Liver (tissue), 9 donors: Measurements from ENCODE around the gene RALB. TPM values are rescaled to one million over a fixed set of nuclear protein-coding genes. Genes with fewer than 3 reads are reported as not detected.

Source experiments
- DNase-seq: peaks from one replicate; pipeline ENCODE4 v3.0.0-alpha.2; 2017; ENCODE audit warnings: low spot score
- H3K27ac ChIP-seq, 2 donors: one replicate each; pipeline ENCODE4 v1.7.0; 2013; ENCODE audit warnings: inconsistent platforms in 2 of 2, low read length in 2 of 2, control low read depth in 1 of 2, low read depth in 1 of 2, mild to moderate bottlenecking in 1 of 2
- H3K27me3 ChIP-seq, 4 donors: one replicate each; pipeline versions ENCODE4 v1.6.1 to v1.7.0; 2013; ENCODE audit warnings: low read length in 3 of 4, inconsistent platforms in 1 of 4, mild to moderate bottlenecking in 1 of 4, moderate library complexity in 1 of 4; ENCODE audit not compliant: control insufficient read depth in 4 of 4, insufficient read depth in 4 of 4
- H3K36me3 ChIP-seq, 4 donors: one replicate each; pipeline versions ENCODE4 v1.6.1 to v1.7.0; 2013; ENCODE audit warnings: low read length in 3 of 4, mild to moderate bottlenecking in 3 of 4, low read depth in 1 of 4, moderate library complexity in 1 of 4; ENCODE audit not compliant: control insufficient read depth in 4 of 4, insufficient read depth in 3 of 4
- H3K4me1 ChIP-seq, 4 donors: one replicate each; pipeline versions ENCODE4 v1.6.1 to v1.7.0; 2013; ENCODE audit warnings: low read length in 3 of 4, mild to moderate bottlenecking in 3 of 4, moderate library complexity in 1 of 4; ENCODE audit not compliant: control insufficient read depth in 4 of 4, insufficient read depth in 4 of 4
- H3K4me3 ChIP-seq, 3 donors: one replicate each; pipeline versions ENCODE4 v1.6.1 to v1.7.0; 2013; ENCODE audit warnings: low read length in 3 of 3, control low read depth in 1 of 3, low read depth in 1 of 3, mild to moderate bottlenecking in 1 of 3
- H3K9ac ChIP-seq, 2 donors: one replicate each; pipeline ENCODE4 v1.7.0; 2013; ENCODE audit warnings: low read length in 2 of 2, mild to moderate bottlenecking in 2 of 2, moderate library complexity in 2 of 2, control low read depth in 1 of 2, low read depth in 1 of 2
- H3K9me3 ChIP-seq, 4 donors: one replicate each; pipeline versions ENCODE4 v1.6.1 to v1.7.0; 2013; ENCODE audit warnings: low read length in 3 of 4; ENCODE audit not compliant: control insufficient read depth in 4 of 4
- EGR1 ChIP-seq, 2 donors: IDR thresholded peaks; 2 replicates each; pipeline ENCODE4 v1.6.1; 2016 to 2018; ENCODE audit warnings: antibody characterized with exemption in 2 of 2, low read depth in 2 of 2
- FOXA1 ChIP-seq: IDR thresholded peaks from 2 replicates; pipeline ENCODE4 v1.6.1; 2016; ENCODE audit warnings: antibody characterized with exemption
- FOXA2 ChIP-seq: IDR thresholded peaks from 2 replicates; pipeline ENCODE4 v1.6.1; 2016; ENCODE audit warnings: antibody characterized with exemption
- GABPA ChIP-seq, 2 donors: IDR thresholded peaks in 1 of 2; conservative IDR thresholded peaks in 1 of 2; 2 replicates each; pipeline ENCODE4 v1.6.1; 2016; ENCODE audit warnings: antibody characterized with exemption in 2 of 2, mild to moderate bottlenecking in 1 of 2, moderate library complexity in 1 of 2
- HNF4A ChIP-seq, 2 donors: conservative IDR thresholded peaks; 2 replicates each; pipeline ENCODE4 v1.6.1; 2016; ENCODE audit warnings: antibody characterized with exemption in 2 of 2, mild to moderate bottlenecking in 2 of 2
- HNF4G ChIP-seq: IDR thresholded peaks from 2 replicates; pipeline ENCODE4 v1.6.1; 2016; ENCODE audit warnings: antibody characterized with exemption
- NR2F2 ChIP-seq: IDR thresholded peaks from 2 replicates; pipeline ENCODE4 v1.6.1; 2016; ENCODE audit warnings: antibody characterized with exemption
- RAD21 ChIP-seq, 2 donors: IDR thresholded peaks; 2 replicates each; pipeline ENCODE4 v1.6.1; 2016; ENCODE audit warnings: antibody characterized with exemption in 2 of 2, mild to moderate bottlenecking in 2 of 2
- RXRA ChIP-seq, 2 donors: IDR thresholded peaks; 2 replicates each; pipeline ENCODE4 v1.6.1; 2017 to 2018; ENCODE audit warnings: antibody characterized with exemption in 2 of 2, mild to moderate bottlenecking in 1 of 2
- SP1 ChIP-seq: IDR thresholded peaks from 2 replicates; pipeline ENCODE4 v1.6.1; 2018; ENCODE audit warnings: antibody characterized with exemption, mild to moderate bottlenecking
- TAF1 ChIP-seq: conservative IDR thresholded peaks from 2 replicates; pipeline ENCODE4 v1.6.1; 2016; ENCODE audit warnings: antibody characterized with exemption, mild to moderate bottlenecking
- YY1 ChIP-seq: IDR thresholded peaks from 2 replicates; pipeline ENCODE4 v1.6.1; 2016; ENCODE audit warnings: antibody characterized with exemption, mild to moderate bottlenecking
- WGBS: extraction: QIAGEN DNeasy Blood & Tissue Kit; methylation state at CpG from one replicate; pipeline ENCODE4 v1.1.7; 2013; 5-methylcytosine and 5-hydroxymethylcytosine counted together
- polyA plus RNA-seq, 2 donors: library from polyadenylated mRNA; stranded (reverse) in 1 of 2; unstranded in 1 of 2; fragments of 200-250 nt in 1 of 2; fragments of >200 nt in 1 of 2; fragmentation: Nextera tagmentation in 1 of 2; extraction: Ambion mirVana in 1 of 2; gene quantifications; one replicate each; pipeline versions ENCODE4 v1.2.1 to v1.2.3, GENCODE V29; 2013 to 2015
- total RNA-seq, 2 donors: library from RNA; depleted of rRNA; stranded (reverse); fragments of >200 nt; gene quantifications; one replicate each; pipeline ENCODE4 v1.2.3, GENCODE V29; 2014
- TF ChIP-seq, protein P1 (sequence below): IDR thresholded peaks from 2 replicates; pipeline ENCODE4 v1.6.1; 2016; ENCODE audit warnings: antibody characterized with exemption, mild to moderate bottlenecking
- TF ChIP-seq, protein P2 (sequence below): IDR thresholded peaks from 2 replicates; pipeline ENCODE4 v1.6.1; 2016; ENCODE audit warnings: antibody characterized with exemption
- TF ChIP-seq, protein P3 (sequence below): IDR thresholded peaks from 2 replicates; pipeline ENCODE4 v1.6.1; 2016; ENCODE audit warnings: antibody characterized with exemption
- TF ChIP-seq, protein P4 (sequence below): IDR thresholded peaks from 2 replicates; pipeline ENCODE4 v1.6.1; 2016; ENCODE audit warnings: antibody characterized with exemption
- TF ChIP-seq, protein P5 (sequence below): fragments of 150-350 bp; IDR thresholded peaks from 2 replicates; pipeline ENCODE4 v1.5.1; 2017; ENCODE audit warnings: improper control_type of control experiment, low read depth, low read length; ENCODE audit not compliant: missing input control
- donor health status: healthy.
- donor health status: healthy.
- donor health status: healthy.
- donor health status: healthy.
- donor health status: healthy.

Gene RALB
- total and polyA plus RNA-seq, 4 donors = 11.1 to 26.4 (median 20.1) TPM

DNA sequence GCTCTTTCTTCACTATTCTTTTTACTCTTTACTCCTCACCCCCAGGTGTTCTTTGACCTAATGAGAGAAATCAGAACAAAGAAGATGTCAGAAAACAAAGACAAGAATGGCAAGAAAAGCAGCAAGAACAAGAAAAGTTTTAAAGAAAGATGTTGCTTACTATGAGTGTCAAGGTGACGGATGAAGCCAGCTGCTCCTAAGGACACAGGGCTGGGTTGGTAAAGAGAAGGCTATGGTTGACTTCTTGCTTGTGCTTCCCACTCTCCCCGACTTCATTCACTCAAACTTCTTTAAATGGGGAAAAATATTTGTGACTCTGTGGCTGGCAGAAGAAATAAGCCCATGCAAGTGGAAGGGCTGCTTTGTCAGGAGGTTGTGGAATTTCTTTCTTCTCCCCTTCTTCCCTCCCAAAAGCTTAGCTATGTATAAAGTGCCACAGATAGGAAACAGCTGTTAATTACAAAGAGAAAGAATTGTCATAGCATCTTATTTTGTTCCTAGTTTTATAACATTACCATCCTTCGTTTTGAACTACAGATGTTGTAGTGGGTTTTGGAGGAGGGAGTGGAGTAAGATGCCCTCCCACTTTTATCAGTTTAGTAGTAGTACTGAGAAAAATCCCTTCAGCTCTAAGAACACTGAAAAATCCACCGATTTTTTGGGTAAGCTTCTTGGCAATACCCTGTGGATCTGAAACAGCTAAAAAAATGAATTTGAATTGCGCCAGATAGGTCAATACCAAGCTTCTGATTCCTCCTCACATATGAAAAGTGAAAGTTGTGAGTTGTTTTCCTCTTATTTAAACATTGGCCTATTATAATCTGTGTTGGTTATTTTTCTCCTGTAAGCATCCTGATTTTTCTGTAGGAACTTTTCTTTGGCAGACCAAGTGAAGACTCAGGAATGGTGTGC lies 40.7 kb downstream of the RALB start:
- DNase-seq = no peak
- Histone ChIP-seq H3K4me3 (no peak overlapping the region), H3K27ac (no peak overlapping the region), H3K36me3 (peaks cover 8 to 14% (median 8%) of the 10 kb centered on the region in 4 donors), H3K9me3 (no peaks in the 10 kb centered on the region), H3K27me3 (no peaks in the 10 kb centered on the region), H3K9ac (no peak overlapping the region), H3K4me1 (no peaks in the 10 kb centered on the region)
- WGBS = 86% methylated on average over 5 of the region's 5 CpGs
- TF ChIP-seq, protein P1, sequence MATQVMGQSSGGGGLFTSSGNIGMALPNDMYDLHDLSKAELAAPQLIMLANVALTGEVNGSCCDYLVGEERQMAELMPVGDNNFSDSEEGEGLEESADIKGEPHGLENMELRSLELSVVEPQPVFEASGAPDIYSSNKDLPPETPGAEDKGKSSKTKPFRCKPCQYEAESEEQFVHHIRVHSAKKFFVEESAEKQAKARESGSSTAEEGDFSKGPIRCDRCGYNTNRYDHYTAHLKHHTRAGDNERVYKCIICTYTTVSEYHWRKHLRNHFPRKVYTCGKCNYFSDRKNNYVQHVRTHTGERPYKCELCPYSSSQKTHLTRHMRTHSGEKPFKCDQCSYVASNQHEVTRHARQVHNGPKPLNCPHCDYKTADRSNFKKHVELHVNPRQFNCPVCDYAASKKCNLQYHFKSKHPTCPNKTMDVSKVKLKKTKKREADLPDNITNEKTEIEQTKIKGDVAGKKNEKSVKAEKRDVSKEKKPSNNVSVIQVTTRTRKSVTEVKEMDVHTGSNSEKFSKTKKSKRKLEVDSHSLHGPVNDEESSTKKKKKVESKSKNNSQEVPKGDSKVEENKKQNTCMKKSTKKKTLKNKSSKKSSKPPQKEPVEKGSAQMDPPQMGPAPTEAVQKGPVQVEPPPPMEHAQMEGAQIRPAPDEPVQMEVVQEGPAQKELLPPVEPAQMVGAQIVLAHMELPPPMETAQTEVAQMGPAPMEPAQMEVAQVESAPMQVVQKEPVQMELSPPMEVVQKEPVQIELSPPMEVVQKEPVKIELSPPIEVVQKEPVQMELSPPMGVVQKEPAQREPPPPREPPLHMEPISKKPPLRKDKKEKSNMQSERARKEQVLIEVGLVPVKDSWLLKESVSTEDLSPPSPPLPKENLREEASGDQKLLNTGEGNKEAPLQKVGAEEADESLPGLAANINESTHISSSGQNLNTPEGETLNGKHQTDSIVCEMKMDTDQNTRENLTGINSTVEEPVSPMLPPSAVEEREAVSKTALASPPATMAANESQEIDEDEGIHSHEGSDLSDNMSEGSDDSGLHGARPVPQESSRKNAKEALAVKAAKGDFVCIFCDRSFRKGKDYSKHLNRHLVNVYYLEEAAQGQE = no peak
- no peak for TF ChIP-seq HNF4A (conservative IDR thresholded peaks at IDR 0.05)
- TF ChIP-seq RXRA (IDR thresholded peaks at IDR 0.05) = no peak
- no peak for TF ChIP-seq SP1
- no peak for TF ChIP-seq FOXA2

DNA sequence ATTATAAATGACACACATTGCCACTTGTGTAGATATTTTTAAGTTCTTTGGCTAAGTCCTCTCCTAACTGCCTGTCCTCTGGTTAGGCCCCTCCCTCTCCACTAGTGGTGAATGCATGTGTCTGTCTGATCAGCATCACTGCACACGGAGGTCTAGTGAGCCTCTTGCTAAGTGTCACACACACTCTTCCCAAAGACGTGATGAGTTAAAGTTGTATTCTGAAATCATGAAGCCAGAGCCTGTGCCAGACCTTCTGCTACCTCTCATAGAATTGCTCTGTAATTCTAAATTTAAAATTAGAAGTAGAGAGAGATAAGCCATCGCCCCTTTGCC lies 41.3 kb downstream of the RALB start:
- 86% methylated on average over 3 of the region's 3 CpGs for WGBS
- Histone ChIP-seq H3K9me3 (no peaks in the 10 kb centered on the region), H3K4me3 (no peak overlapping the region), H3K36me3 (peaks cover 8 to 14% (median 8%) of the 10 kb centered on the region in 4 donors), H3K4me1 (no peaks in the 10 kb centered on the region), H3K27ac (no peak overlapping the region), H3K27me3 (no peaks in the 10 kb centered on the region), H3K9ac (no peak overlapping the region)
- no peak for DNase-seq
- no peak for TF ChIP-seq FOXA1
- TF ChIP-seq HNF4A (conservative IDR thresholded peaks at IDR 0.05) = no peak
- TF ChIP-seq RAD21 (IDR thresholded peaks at IDR 0.05) = no peak
- TF ChIP-seq, protein P1 = no peak
- TF ChIP-seq, protein P2, sequence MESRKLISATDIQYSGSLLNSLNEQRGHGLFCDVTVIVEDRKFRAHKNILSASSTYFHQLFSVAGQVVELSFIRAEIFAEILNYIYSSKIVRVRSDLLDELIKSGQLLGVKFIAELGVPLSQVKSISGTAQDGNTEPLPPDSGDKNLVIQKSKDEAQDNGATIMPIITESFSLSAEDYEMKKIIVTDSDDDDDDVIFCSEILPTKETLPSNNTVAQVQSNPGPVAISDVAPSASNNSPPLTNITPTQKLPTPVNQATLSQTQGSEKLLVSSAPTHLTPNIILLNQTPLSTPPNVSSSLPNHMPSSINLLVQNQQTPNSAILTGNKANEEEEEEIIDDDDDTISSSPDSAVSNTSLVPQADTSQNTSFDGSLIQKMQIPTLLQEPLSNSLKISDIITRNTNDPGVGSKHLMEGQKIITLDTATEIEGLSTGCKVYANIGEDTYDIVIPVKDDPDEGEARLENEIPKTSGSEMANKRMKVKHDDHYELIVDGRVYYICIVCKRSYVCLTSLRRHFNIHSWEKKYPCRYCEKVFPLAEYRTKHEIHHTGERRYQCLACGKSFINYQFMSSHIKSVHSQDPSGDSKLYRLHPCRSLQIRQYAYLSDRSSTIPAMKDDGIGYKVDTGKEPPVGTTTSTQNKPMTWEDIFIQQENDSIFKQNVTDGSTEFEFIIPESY = no peak
- no peak for TF ChIP-seq RXRA (IDR thresholded peaks at IDR 0.05)
- TF ChIP-seq, protein P3, sequence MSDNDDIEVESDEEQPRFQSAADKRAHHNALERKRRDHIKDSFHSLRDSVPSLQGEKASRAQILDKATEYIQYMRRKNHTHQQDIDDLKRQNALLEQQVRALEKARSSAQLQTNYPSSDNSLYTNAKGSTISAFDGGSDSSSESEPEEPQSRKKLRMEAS = no peak
- TF ChIP-seq EGR1 (IDR thresholded peaks at IDR 0.05; ENCODE audit: low read depth in 2 of 2) = no peak
- TF ChIP-seq TAF1 = no peak
- TF ChIP-seq NR2F2 = no peak
- TF ChIP-seq HNF4G = no peak
- no peak for TF ChIP-seq YY1
- TF ChIP-seq GABPA (IDR thresholded peaks at IDR 0.05 in 1 of 2, conservative IDR thresholded peaks at IDR 0.05 in 1 of 2) = no peak
- TF ChIP-seq FOXA2 = no peak
- TF ChIP-seq, protein P4, sequence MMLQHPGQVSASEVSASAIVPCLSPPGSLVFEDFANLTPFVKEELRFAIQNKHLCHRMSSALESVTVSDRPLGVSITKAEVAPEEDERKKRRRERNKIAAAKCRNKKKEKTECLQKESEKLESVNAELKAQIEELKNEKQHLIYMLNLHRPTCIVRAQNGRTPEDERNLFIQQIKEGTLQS = no peak
- TF ChIP-seq, protein P5, sequence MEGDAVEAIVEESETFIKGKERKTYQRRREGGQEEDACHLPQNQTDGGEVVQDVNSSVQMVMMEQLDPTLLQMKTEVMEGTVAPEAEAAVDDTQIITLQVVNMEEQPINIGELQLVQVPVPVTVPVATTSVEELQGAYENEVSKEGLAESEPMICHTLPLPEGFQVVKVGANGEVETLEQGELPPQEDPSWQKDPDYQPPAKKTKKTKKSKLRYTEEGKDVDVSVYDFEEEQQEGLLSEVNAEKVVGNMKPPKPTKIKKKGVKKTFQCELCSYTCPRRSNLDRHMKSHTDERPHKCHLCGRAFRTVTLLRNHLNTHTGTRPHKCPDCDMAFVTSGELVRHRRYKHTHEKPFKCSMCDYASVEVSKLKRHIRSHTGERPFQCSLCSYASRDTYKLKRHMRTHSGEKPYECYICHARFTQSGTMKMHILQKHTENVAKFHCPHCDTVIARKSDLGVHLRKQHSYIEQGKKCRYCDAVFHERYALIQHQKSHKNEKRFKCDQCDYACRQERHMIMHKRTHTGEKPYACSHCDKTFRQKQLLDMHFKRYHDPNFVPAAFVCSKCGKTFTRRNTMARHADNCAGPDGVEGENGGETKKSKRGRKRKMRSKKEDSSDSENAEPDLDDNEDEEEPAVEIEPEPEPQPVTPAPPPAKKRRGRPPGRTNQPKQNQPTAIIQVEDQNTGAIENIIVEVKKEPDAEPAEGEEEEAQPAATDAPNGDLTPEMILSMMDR = no peak
- no peak for TF ChIP-seq SP1
